HG03280 (cell line): Measurements from ENCODE around the gene RPS14.

Source experiments
- ATAC-seq: cut with Tn5 transposase; IDR thresholded peaks from one replicate; pipeline ENCODE4 v1.9.1; 2021; ENCODE audit warnings: mild to moderate bottlenecking, moderate library complexity; ENCODE audit not compliant: unreplicated experiment

Gene RPS14

DNA sequence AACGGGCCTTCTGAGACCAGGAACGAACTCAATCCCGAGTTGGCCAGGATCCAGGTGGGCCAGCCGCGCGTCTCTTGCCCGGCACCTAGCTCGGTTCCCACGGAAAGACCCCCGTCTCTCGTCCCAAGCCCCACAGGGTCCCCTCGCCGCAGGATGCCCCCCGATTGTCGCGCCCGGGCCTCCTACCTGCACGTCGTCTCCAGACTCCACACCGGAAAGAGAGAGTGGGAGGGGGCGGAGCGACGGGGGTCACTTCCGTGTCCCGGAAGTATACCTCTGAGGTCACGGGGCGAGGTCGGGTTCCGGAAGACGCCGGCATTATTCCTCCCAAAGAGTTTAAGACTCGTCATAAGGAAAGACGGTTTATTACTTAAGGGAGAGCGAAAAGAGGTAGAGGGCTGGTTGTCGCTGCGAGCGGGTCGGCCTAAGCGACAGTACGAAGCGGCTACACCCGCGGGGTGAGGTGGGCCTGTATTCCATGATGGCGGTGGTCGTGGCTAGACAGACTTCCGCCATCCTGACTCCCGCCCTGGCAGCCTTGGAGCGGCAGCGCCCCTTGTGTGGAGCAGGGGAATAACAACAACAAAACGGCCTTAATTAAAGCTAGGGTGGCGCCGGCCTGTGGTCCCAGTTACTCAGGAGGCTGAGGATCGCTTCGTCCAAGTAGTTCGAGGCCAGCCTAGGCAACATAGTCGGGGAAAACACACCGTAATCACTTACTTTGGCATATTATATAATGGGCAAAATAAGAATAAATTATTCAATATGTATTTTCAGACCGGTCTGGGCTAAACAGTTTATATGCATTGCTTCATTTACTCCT is at the start of gene RPS14:
RPS14 (minus strand) TSS at position 223 of the 823 bp plus-strand sequence. CDS start 2,006 bp downstream, outside the sequence.
- peak; percentile 89 for ATAC-seq

DNA sequence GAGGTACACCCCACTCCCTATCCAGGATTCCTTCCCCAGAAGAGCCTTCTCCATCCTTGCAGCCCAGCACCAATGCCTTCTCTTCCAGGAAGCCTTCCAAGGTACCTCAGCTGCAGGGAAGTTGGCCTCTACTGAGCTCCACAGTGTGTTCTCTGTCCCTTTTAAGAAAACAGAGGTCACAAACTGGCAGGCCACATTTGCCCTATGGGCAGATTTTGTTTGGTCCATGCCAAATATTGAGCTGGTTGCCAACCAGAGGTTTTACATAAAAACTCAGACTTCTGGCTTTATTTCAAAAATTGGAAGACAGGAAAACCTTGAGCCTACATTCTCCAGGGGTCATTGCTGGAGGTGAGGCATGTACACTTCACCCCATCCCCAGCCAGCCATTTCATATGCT is 49.4 kb upstream of the RPS14 start:
- ATAC-seq: no peak

DNA sequence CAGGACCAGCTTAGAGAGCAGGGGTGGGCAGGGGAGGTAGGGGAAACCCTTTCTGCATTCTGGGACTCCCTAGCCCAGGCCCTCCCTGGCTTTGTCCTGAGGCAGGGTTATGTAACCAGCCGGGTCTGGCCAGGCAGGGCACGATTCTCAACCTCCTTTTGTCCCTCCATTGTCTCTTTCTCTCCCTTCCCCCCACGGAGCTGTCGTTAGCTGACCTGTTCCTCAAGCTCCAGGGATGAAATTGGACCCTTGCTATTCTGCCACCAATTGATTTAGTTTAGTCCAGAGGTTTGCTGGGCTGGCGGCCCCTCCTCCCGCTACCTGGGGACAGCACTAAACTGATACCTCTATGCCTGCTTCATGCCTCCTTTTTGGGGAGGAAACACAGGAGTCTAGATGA is 49.0 kb upstream of the RPS14 start:
- ATAC-seq: no peak

DNA sequence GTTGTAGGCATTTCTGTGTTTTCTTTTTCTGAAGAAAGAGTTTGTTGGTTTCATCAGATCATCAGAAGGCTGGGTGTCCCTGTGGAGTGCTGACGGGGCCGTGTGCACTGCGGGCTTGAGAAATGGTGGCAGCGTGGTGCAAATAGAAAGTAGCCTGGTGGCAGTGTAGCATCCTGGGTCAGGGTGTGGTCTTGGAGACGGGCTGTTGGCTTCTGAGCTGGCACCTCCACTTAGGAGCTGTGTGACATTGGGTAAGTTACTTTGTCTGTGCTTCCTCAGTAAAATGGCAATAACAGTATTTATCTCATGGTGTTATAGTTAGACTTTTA is 48.4 kb upstream of the RPS14 start:
- ATAC-seq: no peak

DNA sequence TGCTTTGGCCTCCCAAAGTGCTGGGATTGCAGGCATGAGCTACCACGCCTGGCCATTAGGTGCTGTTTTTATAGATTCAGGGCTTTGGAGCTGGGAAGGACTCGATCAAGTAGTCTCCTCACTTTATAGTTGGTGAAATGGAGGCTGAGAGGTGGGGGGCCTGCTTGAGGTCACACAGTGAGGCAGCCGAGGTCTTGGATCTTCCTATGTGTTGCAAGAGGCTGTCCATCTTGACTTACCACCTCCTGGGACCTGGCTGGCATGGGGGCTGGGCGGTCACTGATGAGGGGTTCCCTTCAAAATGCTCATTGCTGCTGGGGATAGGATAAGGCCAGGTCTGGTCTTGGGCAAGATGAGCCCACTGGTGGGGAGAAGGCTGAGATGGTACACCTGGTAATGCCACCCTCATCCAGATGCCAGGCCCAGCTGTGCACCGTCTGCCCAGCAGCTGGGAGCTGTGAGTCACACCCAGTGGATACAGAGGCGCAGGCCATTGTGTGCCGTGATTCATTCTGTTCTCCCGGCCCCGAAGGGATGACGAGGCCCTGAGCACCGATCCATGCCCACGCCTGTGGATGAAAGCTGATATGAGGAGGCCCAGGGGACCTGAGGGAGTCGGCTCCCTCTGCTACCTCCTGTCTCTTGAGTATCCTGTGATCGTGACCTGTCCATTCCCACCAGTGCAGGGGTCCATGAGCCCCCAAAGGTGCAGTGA is 47.9 kb upstream of the RPS14 start:
- no peak for ATAC-seq

DNA sequence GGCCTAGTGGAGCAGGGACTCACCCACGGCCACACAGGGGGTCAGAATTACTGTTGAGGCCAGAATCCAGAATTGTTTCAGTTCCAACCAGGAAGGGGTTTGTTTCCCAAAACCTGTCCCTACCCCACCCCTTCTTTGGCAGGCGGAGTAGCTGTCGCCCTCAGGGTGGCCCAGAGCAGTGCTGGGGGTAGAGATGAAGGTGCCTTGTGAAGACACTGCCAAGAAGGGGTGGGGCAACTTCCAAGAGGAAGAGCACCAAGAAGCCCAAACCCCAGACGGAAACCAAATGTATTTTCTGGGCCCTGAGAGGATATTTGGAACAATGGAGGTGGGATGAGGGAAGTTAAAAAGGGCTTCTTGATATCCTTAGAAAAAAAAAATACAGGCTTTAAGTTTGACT is 47.0 kb upstream of the RPS14 start:
- ATAC-seq: no peak

DNA sequence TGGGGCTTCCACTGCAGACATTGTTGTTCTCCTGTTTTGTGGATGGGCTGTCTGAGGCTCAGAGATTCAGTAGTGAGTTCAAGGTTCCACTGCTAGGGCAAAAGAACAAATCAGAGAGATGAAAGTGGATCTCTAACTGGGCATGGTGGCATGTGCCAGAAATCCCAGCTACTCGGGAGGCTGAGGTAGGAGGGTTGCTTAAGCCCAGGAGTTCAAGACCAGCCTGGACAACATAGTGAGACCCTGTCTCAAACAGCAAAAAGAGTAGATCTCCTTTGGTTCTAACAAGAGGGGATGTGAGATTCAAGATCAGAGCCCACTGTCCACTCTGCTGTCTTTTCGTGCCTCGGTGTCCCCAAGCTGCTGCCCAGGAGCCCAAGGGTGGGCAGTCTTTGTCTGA is 46.6 kb upstream of the RPS14 start:
- ATAC-seq: no peak

DNA sequence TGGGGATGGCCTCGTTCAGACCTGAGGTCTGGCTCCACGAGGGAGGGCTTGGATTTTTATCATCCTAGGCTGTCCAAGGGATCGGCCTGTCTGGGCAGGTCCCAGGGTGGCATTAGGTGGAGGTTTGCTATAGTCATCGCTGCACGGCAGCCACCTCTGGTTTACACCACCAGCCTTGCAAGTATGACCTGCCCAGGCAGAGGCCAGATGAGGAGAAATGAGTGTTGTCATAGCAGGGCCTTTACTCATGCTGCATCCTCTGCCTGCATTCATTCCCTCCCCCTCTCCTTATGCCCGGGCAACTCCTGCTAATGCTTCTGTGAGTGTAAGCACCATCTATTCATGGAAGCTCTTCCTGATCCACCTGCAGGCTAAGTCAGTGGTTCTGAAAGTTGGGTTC is 43.1 kb upstream of the RPS14 start:
- ATAC-seq: no peak

DNA sequence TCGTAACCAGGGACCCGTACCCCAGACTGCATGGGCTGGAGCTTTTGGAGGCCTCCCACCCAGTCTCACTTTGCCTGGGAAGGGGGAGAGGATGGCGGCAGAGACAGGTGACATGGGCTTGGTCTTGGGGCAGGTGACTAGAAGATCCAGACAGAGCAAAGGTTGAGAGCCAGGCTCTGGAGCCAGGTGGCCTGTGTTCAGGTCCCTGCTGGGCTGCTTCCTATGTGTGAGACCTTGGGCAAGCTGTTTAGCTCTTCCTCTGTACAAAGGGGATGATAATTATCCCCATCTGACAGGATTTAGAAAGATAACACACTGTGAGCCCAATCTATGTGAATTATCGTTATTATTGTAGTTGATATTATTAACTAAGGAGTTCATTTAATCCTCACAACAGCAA is 42.3 kb upstream of the RPS14 start:
- no peak for ATAC-seq

DNA sequence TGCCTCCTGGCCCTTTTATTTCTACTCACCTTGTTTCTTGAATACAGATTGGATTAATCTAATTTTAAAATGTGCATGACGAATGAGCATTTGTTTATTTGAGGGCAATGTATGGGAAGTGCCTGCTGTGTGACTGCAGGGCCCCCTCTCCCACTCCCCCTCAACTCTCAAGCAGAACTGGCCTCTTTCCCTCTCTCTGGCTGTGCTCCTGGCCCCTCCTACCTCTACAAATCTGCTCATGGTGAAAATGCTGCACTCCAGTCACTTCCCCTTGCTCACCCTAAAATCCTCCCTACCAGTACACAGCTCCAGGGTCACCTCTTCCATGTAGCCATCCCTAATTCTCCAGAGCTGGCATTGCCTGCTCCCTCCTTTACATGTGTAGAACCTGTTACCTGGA is 41.2 kb upstream of the RPS14 start:
- ATAC-seq: no peak

DNA sequence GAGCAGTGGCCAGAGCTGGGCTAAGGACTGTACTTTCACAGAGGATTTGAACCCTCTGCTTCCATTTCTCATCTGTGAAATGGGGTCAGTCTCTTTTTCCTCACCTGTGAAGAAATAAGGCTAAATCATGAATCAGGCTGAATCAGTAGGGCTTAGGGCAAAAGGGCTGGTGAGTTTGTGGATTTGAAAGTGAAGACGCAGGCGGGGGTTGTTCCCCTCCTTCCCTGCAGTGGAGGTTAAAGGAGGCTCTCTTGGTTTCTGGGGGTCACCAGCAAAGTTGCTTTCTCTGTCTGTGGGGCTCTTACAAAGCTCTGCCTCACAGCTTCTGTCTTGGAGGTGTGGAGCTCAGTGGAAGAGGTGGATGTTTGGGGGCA is 40.7 kb upstream of the RPS14 start:
- no peak for ATAC-seq

DNA sequence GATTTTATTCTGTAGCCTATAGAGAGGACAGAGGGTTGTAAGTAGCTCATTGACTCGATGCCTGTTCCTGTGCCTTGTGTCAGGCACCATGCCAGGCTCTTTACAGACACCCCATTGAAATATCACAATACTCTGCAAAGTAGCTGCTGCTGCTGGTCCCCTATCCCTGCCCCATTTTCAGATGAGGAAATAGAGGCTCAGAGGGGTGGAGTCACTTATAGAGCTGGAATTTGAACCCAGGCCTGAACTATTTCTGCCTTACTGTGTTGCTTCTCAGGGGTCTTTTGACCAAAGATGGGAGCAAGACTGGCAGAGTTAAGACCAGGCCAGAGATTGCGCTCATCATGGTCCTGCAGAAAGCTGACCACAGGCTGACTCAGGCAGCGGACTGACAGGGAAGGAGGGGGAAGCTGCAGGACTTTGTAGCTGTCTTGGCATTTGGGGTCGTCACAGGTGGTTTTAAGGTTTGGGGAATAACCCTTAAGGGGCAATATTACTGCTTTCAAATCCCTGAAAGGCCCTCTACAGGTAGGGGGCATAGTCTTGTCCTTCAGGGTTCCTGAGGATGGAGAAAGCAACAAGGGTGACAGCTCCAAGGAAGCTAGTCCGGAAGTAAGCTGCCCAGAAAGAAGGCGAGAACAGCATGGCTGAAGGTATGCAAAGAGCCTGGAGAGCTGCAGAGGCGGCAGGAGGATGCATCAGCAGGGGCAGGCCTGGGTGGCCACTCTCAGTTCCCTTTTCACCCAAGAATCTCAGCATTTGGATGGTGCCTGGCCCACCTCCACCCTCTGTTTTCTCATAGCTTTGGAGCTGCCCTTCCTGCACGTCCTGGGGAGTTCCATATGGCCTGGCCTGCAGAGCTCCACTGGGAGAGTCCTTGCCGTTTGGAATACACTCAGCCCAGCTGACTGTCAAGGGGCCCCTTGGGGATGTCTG is 40.1 kb upstream of the RPS14 start:
- peak; percentile 74 for ATAC-seq

DNA sequence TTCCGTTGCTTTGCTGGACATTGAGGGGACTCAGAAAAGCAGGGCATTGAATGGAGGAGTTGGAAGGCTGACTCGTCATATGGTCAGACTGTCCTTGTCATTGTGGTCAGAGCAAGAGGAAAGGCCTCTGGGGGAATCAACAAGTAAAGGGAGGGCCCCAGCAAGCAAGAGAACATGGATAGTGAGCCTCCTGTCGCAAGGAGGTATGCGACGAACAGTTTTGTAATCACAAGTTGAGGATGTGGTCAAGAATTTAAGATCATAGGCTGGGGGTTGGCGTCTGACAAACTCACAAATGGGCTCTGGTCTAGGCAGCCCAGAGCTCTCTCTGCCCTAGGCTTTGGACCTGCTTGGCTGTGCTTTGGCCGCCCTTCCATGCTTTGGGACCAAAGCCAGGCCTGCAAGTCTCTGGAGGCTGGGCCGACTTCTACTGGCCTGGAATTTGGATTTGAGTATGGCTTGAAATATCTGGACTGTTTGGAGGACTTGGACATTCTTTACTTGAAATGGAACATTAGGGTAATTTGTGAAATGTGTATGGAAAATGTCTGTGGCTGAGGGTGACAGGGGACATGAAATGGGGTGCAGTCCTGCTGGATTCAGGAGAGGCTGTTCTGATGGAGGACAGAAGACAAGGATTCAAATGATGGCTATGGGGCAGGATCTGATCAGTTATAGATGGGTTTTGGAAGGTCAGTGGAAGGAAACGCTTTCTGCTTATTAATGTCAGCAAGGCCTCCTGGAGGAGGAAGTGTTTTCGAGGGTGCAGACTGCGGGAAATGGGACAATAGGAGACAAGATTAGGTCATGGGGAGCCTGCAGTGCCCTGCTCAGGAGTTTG is 39.2 kb upstream of the RPS14 start:
- ATAC-seq: no peak

DNA sequence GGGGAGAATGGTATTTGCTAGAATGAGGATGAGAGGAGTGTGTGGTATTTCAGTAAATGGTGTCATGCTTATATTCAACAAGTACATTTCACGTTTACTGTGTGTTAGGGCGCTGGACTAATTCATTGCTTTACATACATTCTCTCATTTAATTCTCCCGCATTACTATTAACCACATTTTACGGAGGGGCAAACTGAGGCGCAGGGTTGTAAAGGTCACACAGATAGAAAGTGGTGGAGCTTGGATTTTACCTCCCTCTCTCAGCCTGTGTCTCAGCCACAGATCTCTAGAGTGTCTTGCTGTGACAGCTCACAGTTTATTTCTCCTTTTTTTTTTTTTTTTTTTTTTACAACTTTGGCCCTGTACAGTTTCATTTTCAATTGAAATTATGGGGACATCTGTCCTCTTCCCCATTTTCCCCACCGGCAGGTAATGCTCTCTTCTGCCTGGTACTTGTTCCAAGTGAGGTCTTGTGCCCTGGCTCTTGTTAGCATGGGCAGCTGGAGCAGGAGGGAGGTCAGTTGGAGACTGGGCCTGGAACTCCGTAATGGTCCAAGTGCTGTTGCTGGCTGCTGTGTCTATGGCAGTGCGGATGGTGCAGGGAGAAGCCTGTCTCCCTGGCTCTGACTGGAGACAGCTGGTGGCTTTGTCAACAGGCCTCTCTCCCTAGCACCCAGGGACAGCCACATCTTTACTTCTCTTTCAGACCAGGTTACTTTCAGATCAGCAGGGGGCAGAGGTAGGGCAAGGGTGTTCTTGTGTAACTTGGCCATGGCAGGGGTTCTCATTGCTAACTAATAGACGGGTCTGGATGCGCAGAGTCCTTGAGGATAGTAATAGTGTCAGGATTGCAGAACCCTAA is 37.9 kb upstream of the RPS14 start:
- no peak for ATAC-seq

DNA sequence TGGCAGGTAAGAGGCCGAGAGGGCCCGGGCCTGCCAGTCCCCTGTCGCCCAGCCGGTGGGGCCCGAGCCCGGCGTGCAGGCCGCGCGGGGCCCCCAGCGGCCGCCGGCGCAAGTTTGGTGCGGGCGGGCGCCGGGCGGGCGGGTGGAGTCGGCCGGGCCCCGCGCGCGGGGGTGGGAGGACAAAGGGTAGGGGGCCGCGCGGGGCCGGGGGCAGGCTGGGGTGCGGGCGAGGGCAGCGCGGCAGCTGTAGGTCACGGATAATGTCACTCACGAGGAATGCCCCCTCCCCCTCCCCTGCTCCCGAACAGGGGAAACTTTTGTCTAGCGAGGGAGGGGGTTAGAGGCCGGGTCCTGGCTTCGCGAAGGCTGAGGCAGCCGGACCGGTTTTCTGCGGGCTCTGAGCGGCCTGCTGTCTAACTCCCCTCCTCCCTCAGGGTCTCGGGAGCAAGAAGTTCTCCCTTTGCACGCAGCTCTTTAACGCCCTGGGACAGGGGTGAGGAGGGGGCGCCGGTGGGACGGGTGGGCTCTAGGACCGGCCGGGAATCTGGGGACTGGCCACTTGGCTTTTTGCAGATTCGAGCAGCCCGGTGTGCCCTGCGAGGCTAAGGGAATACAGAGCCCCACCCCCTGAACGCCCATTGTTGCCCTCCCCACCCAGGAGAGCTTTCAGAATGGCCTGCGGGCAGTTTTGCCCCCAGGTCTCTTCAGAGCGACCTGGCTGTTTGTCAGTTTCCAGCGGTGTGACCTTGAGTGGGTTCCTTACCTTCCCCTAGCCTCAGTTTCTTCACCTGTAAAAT is 37.1 kb upstream of the RPS14 start:
- ATAC-seq: peak; percentile 25

DNA sequence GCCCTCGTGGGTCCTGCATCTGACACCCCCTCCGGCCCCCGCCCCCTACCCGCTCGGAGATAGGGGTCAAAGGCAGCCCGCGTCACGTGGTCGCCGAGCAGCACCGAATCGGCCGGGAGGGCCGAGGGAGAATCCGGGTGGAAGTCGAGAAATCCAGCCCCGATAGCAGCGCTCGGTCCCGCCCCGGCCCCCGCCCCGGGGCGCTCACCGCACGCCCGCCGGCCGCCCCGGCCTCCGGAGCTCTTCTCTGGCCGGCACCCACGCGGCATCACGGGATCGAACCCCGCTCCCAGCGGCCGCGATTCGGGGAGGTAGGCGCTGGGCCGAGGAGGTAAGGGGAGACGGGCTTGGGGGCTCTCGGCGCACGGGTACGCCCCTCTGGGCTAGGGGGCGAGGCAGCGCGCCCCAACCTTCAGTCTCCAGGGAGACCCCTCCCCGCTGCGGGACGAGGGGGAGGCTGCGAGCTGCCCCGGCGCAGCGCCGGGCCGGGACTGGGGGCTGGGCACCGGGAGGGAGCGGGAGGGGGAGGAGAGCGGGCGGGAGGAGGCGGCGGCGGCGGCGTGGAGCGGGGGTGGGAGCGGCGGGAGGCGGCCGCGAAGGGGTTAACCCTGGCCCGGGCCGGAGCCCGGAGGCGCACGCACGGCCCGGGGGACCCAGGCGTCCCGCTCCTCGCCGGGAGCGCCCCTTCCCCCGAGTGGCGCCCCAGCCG is 36.3 kb upstream of the RPS14 start:
- ATAC-seq: peak; percentile 17

DNA sequence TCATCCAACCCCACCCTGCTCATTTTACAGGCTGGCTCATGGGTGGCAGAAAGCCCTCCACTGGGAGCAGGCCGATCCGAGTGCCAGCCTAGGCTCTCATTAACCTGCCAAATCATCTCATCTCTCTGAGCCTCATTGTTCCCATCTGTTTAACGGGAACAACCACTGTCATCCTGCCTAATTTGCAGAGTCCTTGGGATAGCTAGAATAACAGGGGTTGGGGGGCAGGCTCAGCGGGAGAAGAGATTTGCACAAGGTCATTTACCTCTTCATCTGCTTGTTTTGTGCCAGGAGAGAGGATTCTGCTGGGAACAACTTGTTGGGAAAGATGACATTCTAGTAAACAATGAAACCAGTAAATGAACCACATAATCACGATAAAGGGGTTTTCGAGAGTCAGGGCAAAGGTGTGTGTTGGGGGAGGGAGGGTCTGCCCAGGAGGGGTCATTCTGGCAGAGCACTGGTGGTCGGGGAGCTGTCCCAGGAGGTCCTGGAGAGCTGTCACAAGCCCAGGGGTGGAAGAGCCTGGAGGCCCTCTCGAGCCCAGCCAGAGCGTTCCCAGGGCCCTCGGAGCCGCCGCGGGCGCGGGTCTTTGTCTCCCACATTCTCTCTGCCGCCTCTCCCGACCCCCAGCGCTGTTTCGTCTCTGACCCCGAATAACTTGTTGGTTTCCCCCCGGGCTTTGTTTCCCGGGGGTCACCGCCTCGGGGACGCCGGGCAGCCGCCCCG is 35.6 kb upstream of the RPS14 start:
- ATAC-seq: no peak

DNA sequence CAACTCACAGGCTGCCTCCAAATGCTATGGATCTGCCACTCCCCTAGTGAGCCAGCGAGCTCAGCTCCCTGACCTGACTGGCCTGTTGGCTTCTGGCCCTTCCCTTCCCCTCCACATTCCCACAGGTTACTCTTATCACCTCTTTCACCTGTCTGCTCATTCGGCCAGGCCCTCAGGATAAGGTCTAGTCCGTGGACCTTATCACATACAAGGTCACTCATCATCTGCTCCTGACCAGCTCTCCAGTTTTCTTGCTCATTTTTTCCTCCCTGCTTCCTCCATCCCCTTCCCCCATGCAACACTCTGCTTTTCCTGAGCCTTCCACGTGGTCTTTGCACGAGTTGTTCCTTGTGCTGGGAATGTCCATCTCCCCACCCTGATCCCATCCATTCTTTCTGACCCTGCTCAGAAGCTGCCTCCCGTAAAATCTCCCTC is 32.5 kb upstream of the RPS14 start:
- ATAC-seq: no peak
